Measurements from ENCODE around the gene KCNJ15. TPM values are rescaled to one million over a fixed set of nuclear protein-coding genes. Genes with fewer than 3 reads are reported as not detected.

KCNJ15 gene
- total RNA-seq, 1 experiment from 2014 or later, result 0.13 TPM

DNA sequence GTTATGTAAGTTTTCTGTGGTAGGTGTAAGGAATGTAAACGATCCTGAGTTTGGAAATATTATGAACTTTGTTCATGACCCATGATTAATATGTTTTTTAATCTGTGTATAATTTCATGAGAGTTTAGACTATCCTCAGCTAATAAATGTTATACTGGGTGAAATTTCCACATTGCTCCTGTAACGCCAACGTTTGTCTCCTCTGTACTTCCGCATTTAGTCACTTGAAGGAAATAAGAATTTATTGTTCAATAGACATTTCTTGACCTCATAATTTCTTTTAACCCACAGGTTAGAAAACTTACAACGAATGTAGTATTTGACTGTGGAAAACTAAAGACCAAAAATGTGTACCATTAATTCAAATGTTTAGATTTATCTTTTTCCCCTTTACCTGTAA, 876 bp downstream of the KCNJ15 start:
- DNase-seq (ENCODE audit: low read depth, low spot score) (no peak), ATAC-seq (no peak)
- Histone ChIP-seq H3K27ac (ENCODE audit: low read length) (no peak overlapping the region), H3K9me3 (ENCODE audit: control insufficient read depth, insufficient read depth, low read depth, low read length) (no peaks in the 10 kb centered on the region), H3K36me3 (ENCODE audit: control insufficient read depth, insufficient read depth, low read length) (no peaks in the 10 kb centered on the region), H3K27me3 (ENCODE audit: control insufficient read depth, insufficient read depth, low read length) (peaks cover 11% of the 10 kb centered on the region), H3K4me3 (ENCODE audit: low read depth in 2 of 2, low read length in 2 of 2) (no peak overlapping the region), H3K4me1 (ENCODE audit: control insufficient read depth, insufficient read depth, low read length) (no peaks in the 10 kb centered on the region)
- TF ChIP-seq, protein P1, sequence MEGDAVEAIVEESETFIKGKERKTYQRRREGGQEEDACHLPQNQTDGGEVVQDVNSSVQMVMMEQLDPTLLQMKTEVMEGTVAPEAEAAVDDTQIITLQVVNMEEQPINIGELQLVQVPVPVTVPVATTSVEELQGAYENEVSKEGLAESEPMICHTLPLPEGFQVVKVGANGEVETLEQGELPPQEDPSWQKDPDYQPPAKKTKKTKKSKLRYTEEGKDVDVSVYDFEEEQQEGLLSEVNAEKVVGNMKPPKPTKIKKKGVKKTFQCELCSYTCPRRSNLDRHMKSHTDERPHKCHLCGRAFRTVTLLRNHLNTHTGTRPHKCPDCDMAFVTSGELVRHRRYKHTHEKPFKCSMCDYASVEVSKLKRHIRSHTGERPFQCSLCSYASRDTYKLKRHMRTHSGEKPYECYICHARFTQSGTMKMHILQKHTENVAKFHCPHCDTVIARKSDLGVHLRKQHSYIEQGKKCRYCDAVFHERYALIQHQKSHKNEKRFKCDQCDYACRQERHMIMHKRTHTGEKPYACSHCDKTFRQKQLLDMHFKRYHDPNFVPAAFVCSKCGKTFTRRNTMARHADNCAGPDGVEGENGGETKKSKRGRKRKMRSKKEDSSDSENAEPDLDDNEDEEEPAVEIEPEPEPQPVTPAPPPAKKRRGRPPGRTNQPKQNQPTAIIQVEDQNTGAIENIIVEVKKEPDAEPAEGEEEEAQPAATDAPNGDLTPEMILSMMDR (IDR thresholded peaks at IDR 0.05), result no peak
- no peak for TF ChIP-seq POLR2AphosphoS5 (IDR thresholded peaks at IDR 0.05; ENCODE audit: low read depth, low read length)
- no peak for TF ChIP-seq REST (IDR thresholded peaks at IDR 0.05; ENCODE audit: insufficient read depth in 1 of 2, low read depth in 2 of 2, low read length in 1 of 2)
- no peak for TF ChIP-seq TCF7L2 (IDR thresholded peaks at IDR 0.05; ENCODE audit: low read depth, low read length)
- no peak for TF ChIP-seq SIN3A (IDR thresholded peaks at IDR 0.05; ENCODE audit: borderline replicate concordance, insufficient read depth, low read depth, low read length)
- in situ Hi-C loops (cut with HindIII; ENCODE audit: low pct_unique_long_range_greater_than_20kb, low sequenced_read_pairs), result no loop called here
- intact Hi-C loops (cut with micrococcal nuclease; ENCODE audit: unreplicated experiment), result no loop called here
- ChIA-PET POLR2A (no interaction called here), CTCF (no interaction called here)
- BruUV-seq (replicated peaks), result no TSS peak

DNA sequence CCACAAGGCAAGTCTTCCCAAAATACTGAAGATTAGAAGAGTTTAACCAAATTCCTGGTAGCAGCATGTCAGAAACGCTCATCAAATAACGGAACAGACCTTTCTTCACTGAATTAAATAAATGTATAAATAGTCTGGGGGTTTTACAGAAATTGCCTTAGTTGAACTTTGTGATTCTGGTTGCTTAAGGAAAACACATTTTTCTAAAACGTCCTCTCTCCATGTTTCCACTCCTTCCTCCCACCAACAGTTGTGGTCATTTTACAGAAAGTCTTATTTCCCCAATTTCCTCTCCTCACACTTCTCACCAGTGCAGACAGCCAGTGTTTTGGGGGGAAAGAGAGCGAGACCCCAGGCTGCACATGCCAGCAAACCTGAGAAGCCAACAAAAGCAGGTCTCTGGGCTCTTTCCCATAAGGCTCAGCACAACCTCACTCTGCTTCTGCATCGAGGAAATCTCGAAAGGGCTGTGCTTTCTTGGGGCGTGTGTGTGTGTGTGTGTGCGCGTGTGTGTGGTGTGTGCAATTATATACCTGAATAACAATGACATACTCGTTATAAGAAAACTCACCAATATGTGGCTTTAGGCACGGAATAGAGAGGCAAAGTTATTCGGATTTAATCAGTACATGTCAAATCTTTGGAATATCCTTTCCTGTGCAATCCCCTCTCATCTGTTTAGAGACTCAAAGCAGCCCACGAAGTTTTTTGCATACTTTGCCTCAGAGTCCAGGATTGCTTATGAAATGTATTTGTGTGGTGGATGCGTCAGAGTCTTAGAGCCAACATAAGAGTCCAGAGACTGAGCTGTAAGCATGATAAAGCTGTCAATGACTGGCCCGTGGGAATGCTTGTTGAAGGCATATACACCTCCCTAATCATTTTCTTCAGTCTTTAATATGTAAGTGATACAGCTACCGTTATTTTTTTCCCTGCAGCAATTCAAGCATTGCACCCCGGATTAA, 2.0 kb downstream of the KCNJ15 start:
- Histone ChIP-seq H3K4me1 (ENCODE audit: control insufficient read depth, insufficient read depth, low read length) (no peaks in the 10 kb centered on the region), H3K9me3 (ENCODE audit: control insufficient read depth, insufficient read depth, low read depth, low read length) (no peaks in the 10 kb centered on the region), H3K36me3 (ENCODE audit: control insufficient read depth, insufficient read depth, low read length) (no peaks in the 10 kb centered on the region), H3K4me3 (ENCODE audit: low read depth in 2 of 2, low read length in 2 of 2) (no peak overlapping the region), H3K27me3 (ENCODE audit: control insufficient read depth, insufficient read depth, low read length) (peaks cover 11% of the 10 kb centered on the region), H3K27ac (ENCODE audit: low read length) (no peak overlapping the region)
- intact Hi-C loops (cut with micrococcal nuclease; ENCODE audit: unreplicated experiment) (no loop called here), in situ Hi-C loops (cut with HindIII; ENCODE audit: low pct_unique_long_range_greater_than_20kb, low sequenced_read_pairs) (no loop called here)
- ChIA-PET CTCF (no interaction called here), POLR2A (no interaction called here)
- ATAC-seq (no peak), DNase-seq (ENCODE audit: low read depth, low spot score) (no peak)
- no TSS peak for BruUV-seq (replicated peaks)
- TF ChIP-seq TCF7L2 (IDR thresholded peaks at IDR 0.05; ENCODE audit: low read depth, low read length) (no peak), SIN3A (IDR thresholded peaks at IDR 0.05; ENCODE audit: borderline replicate concordance, insufficient read depth, low read depth, low read length) (no peak), REST (IDR thresholded peaks at IDR 0.05; ENCODE audit: insufficient read depth in 1 of 2, low read depth in 2 of 2, low read length in 1 of 2) (no peak), POLR2AphosphoS5 (IDR thresholded peaks at IDR 0.05; ENCODE audit: low read depth, low read length) (no peak)
- TF ChIP-seq, protein P1 (IDR thresholded peaks at IDR 0.05), result no peak
